ENCODE results near the gene AGPAT4. TPM values are rescaled to one million over a fixed set of nuclear protein-coding genes. Genes with fewer than 3 reads are reported as not detected.

Gene AGPAT4
- total RNA-seq, 4 donors from 2014 or later: 10.5 to 20.8 (median 12.6) TPM

- Histone ChIP-seq H3K36me3 (peaks cover 0 to 82% (median 0%) of the 10 kb centered on the region in 3 donors), H3K27me3 (no peaks in the 10 kb centered on the region), H3K9me3 (no peaks in the 10 kb centered on the region), H3K4me3 (no peak overlapping the region), H3K4me1 (peaks cover 0 to 7% (median 0%) of the 10 kb centered on the region in 4 donors), H3K27ac (no peak overlapping the region)
- 74 to 76% methylated on average over 23 of the region's 23 CpGs for WGBS, 2 donors
- DNase-seq (ENCODE audit: low spot score in 2 of 2): no peak
- no peak for TF ChIP-seq POLR2A (IDR thresholded peaks at IDR 0.05)
- no peak for TF ChIP-seq EP300 (IDR thresholded peaks at IDR 0.05)
- no peak for TF ChIP-seq CTCF (IDR thresholded peaks at IDR 0.05)
Measured at GRCh38 chr6:161135695-161136591, 137.9 kb downstream of the AGPAT4 start.

- TF ChIP-seq EP300 (IDR thresholded peaks at IDR 0.05) (no peak), POLR2A (IDR thresholded peaks at IDR 0.05) (no peak), CTCF (IDR thresholded peaks at IDR 0.05) (no peak)
- H3K27ac ChIP-seq: no peak overlapping the region
- H3K9me3 ChIP-seq: no peaks in the 10 kb centered on the region
- no peaks in the 10 kb centered on the region for H3K27me3 ChIP-seq
- 90 to 91% methylated on average over 17 of the region's 17 CpGs for WGBS, 2 donors
- DNase-seq (ENCODE audit: low spot score in 2 of 2): no peak
- peaks cover 0 to 7% (median 0%) of the 10 kb centered on the region in 4 donors for H3K4me1 ChIP-seq
- H3K36me3 ChIP-seq: peaks cover 0 to 92% (median 0%) of the 10 kb centered on the region in 3 donors
- H3K4me3 ChIP-seq: no peak overlapping the region
Measured at GRCh38 chr6:161134550-161135298, 139.1 kb downstream of the AGPAT4 start.

GRCh38 chr6:161133963-161134362, 139.9 kb downstream of the AGPAT4 start:
- no peaks in the 10 kb centered on the region for H3K27me3 ChIP-seq
- no peak overlapping the region for H3K27ac ChIP-seq
- peaks cover 0 to 92% (median 0%) of the 10 kb centered on the region in 3 donors for H3K36me3 ChIP-seq
- no peak for DNase-seq (ENCODE audit: low spot score in 2 of 2)
- peaks cover 0 to 7% (median 0%) of the 10 kb centered on the region in 4 donors for H3K4me1 ChIP-seq
- no peaks in the 10 kb centered on the region for H3K9me3 ChIP-seq
- TF ChIP-seq CTCF (IDR thresholded peaks at IDR 0.05) (no peak), POLR2A (IDR thresholded peaks at IDR 0.05) (no peak), EP300 (IDR thresholded peaks at IDR 0.05) (no peak)
- WGBS, 2 donors: 70 to 71% methylated on average over 9 of the region's 9 CpGs
- H3K4me3 ChIP-seq: no peak overlapping the region

- Histone ChIP-seq H3K27me3 (no peaks in the 10 kb centered on the region), H3K36me3 (peaks cover 0 to 92% (median 0%) of the 10 kb centered on the region in 3 donors), H3K4me3 (no peak overlapping the region), H3K27ac (no peak overlapping the region), H3K9me3 (no peaks in the 10 kb centered on the region), H3K4me1 (peaks cover 0 to 7% (median 0%) of the 10 kb centered on the region in 4 donors)
- WGBS, 2 donors: 93 to 98% methylated on average over 11 of the region's 11 CpGs
- no peak for DNase-seq (ENCODE audit: low spot score in 2 of 2)
- TF ChIP-seq CTCF (IDR thresholded peaks at IDR 0.05): no peak
- TF ChIP-seq POLR2A (IDR thresholded peaks at IDR 0.05): no peak
- TF ChIP-seq EP300 (IDR thresholded peaks at IDR 0.05): no peak
Measured at GRCh38 chr6:161132384-161132783, 141.5 kb downstream of the AGPAT4 start.
